Activated CD4-positive, alpha-beta T cell treated with anti-CD3 and anti-CD28 coated beads, Interleukin-2, amount 10 ng/mL, durations not matched to agents 7 days and 5 days (primary cell): ENCODE results near the gene TRRAP. TPM values are rescaled to one million over a fixed set of nuclear protein-coding genes. Genes with fewer than 3 reads are reported as not detected.

Experiments
- CTCF ChIA-PET: fragments of 350-600 bp; sonication (Branson Sonifier 250); formaldehyde crosslinking; loops from one replicate; lab custom pipeline; 2021; ENCODE audit warnings: antibody characterized with exemption; lab: Charles Lee
- POLR2A ChIA-PET: fragments of 350-600 bp; sonication (Branson Sonifier 250); formaldehyde crosslinking; loops from one replicate; lab custom pipeline; 2021; ENCODE audit warnings: antibody characterized with exemption; lab: Charles Lee
- DNase-seq: peaks from one replicate; pipeline ENCODE4 v3.0.0-alpha.2; 2020
- H3K27ac Mint-ChIP-seq: one replicate; pipeline ENCODE4 v1.8.0; 2021; ENCODE audit warnings: mild to moderate bottlenecking, moderate library complexity, mixed read lengths
- H3K27me3 Mint-ChIP-seq: one replicate; pipeline ENCODE4 v1.8.0; 2021; ENCODE audit warnings: mixed read lengths
- H3K36me3 Mint-ChIP-seq: one replicate; pipeline ENCODE4 v1.8.0; 2021; ENCODE audit warnings: low read depth, mixed read lengths
- H3K4me1 Mint-ChIP-seq: one replicate; pipeline ENCODE4 v1.8.0; 2021; ENCODE audit warnings: mixed read lengths
- H3K4me3 Mint-ChIP-seq: one replicate; pipeline ENCODE4 v1.8.0; 2021; ENCODE audit warnings: mild to moderate bottlenecking, moderate library complexity, mixed read lengths
- H3K9me3 Mint-ChIP-seq: one replicate; pipeline ENCODE4 v1.8.0; 2021; ENCODE audit warnings: mixed read lengths
- total RNA-seq, 2 experiments: library from RNA; stranded (reverse); gene quantifications; one replicate each; pipeline ENCODE4 v1.2.3, GENCODE V29; 2021

The TRRAP gene
- total RNA-seq, 2 experiments from 2014 or later: 63.4 to 65.1 TPM

- H3K9me3 Mint-ChIP-seq: peaks cover 6% of the 10 kb centered on the region
- no peak overlapping the region for H3K4me3 Mint-ChIP-seq
- ChIA-PET POLR2A (no interaction called here), CTCF (interaction anchor here (1.3 kb wide), 1 partner anchor 30 kb away, joined by 3 read pairs; the partner anchor contains the start of gene TRRAP)
- DNase-seq: no peak
- no peaks in the 10 kb centered on the region for H3K27me3 Mint-ChIP-seq
- no peak overlapping the region for H3K27ac Mint-ChIP-seq
- no peaks in the 10 kb centered on the region for H3K36me3 Mint-ChIP-seq
- no peaks in the 10 kb centered on the region for H3K4me1 Mint-ChIP-seq
Measured at GRCh38 chr7:98848918-98849317, 29.4 kb upstream of the TRRAP start.

DNA sequence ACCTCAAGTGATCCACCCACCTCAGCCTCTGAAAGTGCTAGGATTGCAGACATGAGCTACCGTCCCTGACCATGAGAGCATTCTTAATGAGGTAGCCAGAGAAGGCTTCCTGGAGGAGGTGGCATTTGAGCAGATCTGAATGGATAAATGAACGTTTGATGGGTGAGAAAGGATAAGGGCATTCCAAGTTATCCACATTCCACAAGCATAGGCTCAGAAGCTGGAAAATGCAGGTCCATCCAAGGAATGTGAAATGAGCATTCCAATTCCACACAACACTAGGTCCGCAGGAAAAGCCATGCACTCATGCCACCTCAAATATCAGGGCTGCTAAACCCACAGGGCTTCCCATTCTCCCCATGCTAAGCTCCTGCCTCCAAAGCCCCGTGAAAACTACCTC, 25.5 kb upstream of the TRRAP start:
- no peak for DNase-seq
- POLR2A ChIA-PET: no interaction called here
- no peaks in the 10 kb centered on the region for H3K27me3 Mint-ChIP-seq
- CTCF ChIA-PET: no interaction called here
- H3K4me1 Mint-ChIP-seq: no peaks in the 10 kb centered on the region
- H3K27ac Mint-ChIP-seq: no peak overlapping the region
- H3K36me3 Mint-ChIP-seq: no peaks in the 10 kb centered on the region
- H3K4me3 Mint-ChIP-seq: no peak overlapping the region
- H3K9me3 Mint-ChIP-seq: peaks cover 6% of the 10 kb centered on the region

DNA sequence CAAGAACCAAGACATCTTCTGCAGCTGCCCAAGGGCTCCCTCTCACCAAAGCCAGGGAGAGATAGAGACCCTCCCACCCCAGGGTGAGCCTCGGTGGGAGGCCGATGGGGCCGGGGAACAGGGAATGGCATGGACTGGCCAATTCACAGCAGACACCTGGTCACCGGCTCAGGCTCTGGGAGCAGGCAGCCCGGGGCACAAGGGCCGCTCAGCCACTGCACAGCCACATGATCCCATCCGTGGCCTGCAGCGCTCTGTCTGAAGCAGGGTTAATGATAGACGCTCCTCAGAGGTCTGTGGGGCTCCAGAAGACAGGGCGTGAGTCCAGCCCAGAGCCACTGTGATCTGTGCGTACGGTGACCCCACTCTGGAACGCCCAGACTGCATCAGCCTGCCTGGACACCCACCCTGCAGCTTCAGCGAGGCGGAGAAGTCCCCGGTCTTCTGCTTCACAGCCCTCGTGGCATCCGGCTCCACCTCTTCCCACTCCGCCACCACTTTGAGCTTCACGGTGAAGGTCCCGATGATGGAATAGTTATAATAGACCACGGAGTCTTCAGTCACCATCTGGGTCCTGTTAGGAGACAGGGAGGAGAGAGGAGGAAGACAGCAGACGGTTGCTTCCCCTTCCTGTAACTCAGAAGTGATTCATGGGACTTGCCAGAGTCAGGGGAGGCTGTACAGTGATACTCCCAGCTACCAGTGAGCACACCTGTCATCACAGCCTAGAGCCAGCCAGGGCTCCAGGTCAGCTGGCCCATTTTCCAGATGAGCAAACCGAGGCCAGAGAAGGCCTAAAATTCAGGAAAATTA, 22.5 kb upstream of the TRRAP start:
- Mint-ChIP-seq H3K27ac (no peak overlapping the region), H3K9me3 (no peaks in the 10 kb centered on the region), H3K27me3 (peaks cover 4% of the 10 kb centered on the region), H3K4me3 (no peak overlapping the region), H3K4me1 (no peaks in the 10 kb centered on the region), H3K36me3 (no peaks in the 10 kb centered on the region)
- ChIA-PET POLR2A (no interaction called here), CTCF (no interaction called here)
- no peak for DNase-seq

DNA sequence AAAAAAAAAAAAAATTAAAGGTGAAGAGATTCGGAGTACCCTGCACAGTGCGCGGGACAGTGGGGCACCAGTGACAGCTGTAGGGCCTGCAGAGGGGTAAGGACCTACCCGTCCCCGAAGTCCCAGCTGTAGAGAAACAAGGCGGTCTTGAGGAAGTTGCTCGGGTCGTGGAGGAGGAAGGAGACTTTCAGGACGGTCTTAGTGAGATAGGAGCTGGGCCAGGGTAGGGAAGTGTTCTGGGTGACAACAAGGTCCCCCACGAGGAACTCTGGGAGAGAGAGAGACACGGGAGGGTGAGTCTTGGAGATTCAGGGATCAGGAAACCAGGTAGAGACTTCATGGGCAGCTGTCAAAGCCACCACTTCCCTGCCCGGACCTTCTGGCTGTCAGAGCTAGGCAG, 18.3 kb upstream of the TRRAP start:
- no peak for DNase-seq
- Mint-ChIP-seq H3K4me3 (no peak overlapping the region), H3K36me3 (no peaks in the 10 kb centered on the region), H3K9me3 (no peaks in the 10 kb centered on the region), H3K4me1 (no peaks in the 10 kb centered on the region), H3K27me3 (peaks cover 4% of the 10 kb centered on the region), H3K27ac (no peak overlapping the region)
- ChIA-PET CTCF (no interaction called here), POLR2A (no interaction called here)

DNA sequence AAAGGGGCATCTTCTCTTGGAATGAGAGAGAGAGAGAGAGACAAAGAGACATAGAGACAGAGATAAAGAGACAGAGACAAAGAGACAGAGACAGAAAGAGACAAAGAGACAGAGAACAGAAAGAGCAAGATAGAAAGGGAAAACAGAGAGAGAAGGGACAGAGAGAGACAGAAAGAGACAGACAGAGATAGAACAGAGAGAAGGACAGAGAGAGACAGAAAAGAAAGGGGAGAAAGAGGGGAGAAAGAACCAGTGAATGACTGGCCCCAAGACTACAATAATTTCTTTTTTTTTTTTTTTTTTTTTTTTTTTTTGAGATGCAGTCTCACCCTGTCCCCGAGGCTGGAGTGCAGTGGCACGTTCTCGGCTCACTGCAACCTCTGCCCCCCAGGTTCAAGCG, 16.1 kb upstream of the TRRAP start:
- Mint-ChIP-seq H3K36me3 (no peaks in the 10 kb centered on the region), H3K9me3 (no peaks in the 10 kb centered on the region), H3K4me1 (no peaks in the 10 kb centered on the region), H3K27me3 (peaks cover 4% of the 10 kb centered on the region), H3K4me3 (no peak overlapping the region), H3K27ac (no peak overlapping the region)
- no peak for DNase-seq
- ChIA-PET POLR2A (no interaction called here), CTCF (no interaction called here)

GRCh38 chr7:98862716-98863420, 15.5 kb upstream of the TRRAP start:
- H3K27ac Mint-ChIP-seq: no peak overlapping the region
- no peak overlapping the region for H3K4me3 Mint-ChIP-seq
- ChIA-PET CTCF (no interaction called here), POLR2A (no interaction called here)
- no peaks in the 10 kb centered on the region for H3K36me3 Mint-ChIP-seq
- no peaks in the 10 kb centered on the region for H3K9me3 Mint-ChIP-seq
- no peak for DNase-seq
- H3K4me1 Mint-ChIP-seq: no peaks in the 10 kb centered on the region
- peaks cover 6% of the 10 kb centered on the region for H3K27me3 Mint-ChIP-seq

DNA sequence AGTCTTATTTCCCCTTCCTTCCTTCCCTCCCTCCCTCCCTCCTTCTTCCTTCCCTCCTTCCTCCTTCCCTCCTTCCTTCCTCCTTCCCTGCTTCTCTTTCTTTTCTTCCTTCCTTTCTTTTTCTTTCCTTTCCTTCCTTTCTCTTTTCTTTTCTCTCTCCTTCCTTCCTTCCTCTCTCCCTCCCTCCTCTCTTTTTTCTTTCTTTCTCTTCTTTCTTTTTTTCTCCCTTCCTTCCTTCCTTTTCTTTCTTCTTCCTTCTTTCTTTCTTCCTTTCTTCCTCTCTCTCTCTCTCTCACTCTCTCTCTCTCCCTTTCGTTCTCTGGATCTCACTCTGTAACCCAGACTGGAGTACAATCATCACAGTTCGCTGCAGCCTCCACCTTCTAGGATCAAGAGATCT, 14.7 kb upstream of the TRRAP start:
- Mint-ChIP-seq H3K36me3 (no peaks in the 10 kb centered on the region), H3K4me1 (no peaks in the 10 kb centered on the region), H3K9me3 (no peaks in the 10 kb centered on the region), H3K27me3 (peaks cover 11% of the 10 kb centered on the region), H3K27ac (no peak overlapping the region), H3K4me3 (no peak overlapping the region)
- POLR2A ChIA-PET: no interaction called here
- no peak for DNase-seq
- CTCF ChIA-PET: no interaction called here

DNA sequence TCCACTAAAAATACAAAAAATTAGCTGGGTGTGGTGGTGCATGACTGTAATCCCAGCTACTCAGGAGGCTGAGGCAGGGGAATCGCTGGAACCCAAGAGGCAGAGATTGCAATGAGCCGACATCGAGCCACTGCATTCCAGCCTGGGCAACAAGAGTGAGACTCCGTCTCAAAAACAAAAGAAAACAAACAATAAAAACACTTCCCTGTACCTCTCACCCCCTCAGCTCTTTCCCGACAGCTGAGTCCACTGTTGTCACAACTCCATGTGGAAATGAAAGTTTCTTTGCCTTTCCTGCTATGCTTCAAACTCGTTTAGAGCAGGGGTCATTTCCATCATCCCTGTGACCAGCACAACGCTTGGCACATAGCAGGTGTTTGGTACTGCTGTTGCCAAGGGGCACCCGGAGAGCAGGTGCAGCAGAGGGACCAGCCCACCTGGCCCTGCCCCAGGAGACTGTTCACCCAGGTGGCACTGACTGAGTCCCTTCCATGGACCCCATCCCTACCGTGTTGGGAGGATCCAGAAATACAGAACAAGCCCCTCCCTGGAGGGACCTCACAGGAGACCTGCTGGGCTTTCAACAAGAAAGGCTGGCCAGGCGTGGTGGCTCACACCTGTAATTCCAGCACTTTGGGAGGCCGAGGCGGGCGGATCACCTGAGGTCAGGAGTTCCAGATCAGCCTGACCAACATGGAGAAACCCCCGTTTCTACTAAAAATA, 13.4 kb upstream of the TRRAP start:
- DNase-seq: no peak
- no peak overlapping the region for H3K27ac Mint-ChIP-seq
- no peak overlapping the region for H3K4me3 Mint-ChIP-seq
- H3K27me3 Mint-ChIP-seq: peaks cover 17% of the 10 kb centered on the region
- no peaks in the 10 kb centered on the region for H3K36me3 Mint-ChIP-seq
- ChIA-PET CTCF (interaction anchor here (1.2 kb wide), 1 partner anchor 14 kb away, joined by 3 read pairs; the partner anchor contains the start of gene TRRAP), POLR2A (no interaction called here)
- no peaks in the 10 kb centered on the region for H3K4me1 Mint-ChIP-seq
- H3K9me3 Mint-ChIP-seq: no peaks in the 10 kb centered on the region

GRCh38 chr7:98866351-98866750, 12.0 kb upstream of the TRRAP start:
- Mint-ChIP-seq H3K4me3 (no peak overlapping the region), H3K36me3 (no peaks in the 10 kb centered on the region), H3K27ac (no peak overlapping the region), H3K4me1 (peaks cover 5% of the 10 kb centered on the region), H3K9me3 (no peaks in the 10 kb centered on the region), H3K27me3 (peaks cover 25% of the 10 kb centered on the region)
- CTCF ChIA-PET: interaction anchor here (1.8 kb wide), 1 partner anchor 13 kb away, joined by 4 read pairs; no protein-coding TSS in a partner anchor
- no peak for DNase-seq
- POLR2A ChIA-PET: no interaction called here

DNA sequence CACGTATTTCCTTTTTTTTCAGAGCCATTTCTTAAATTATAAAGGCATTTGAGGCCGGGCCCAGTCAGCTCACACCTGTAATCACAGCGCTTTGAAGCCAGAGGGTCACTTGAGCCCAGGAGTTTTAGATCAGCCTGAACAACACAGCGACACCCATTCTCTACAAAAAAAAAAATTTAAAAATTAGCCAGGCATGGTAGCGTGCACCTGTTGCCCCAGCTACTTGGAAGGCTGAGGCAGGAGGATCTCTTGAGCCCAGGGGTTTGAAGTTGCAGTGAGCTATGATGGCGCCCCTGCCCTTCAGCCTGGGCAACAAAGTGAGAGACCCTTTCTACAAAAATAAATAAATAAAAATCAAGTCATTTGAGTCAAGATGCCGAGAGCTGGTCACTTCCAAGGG, 11.6 kb upstream of the TRRAP start:
- Mint-ChIP-seq H3K36me3 (no peaks in the 10 kb centered on the region), H3K27ac (no peak overlapping the region), H3K9me3 (no peaks in the 10 kb centered on the region), H3K4me1 (peaks cover 5% of the 10 kb centered on the region), H3K4me3 (no peak overlapping the region), H3K27me3 (peaks cover 25% of the 10 kb centered on the region)
- no peak for DNase-seq
- CTCF ChIA-PET: interaction anchor here (1.8 kb wide), 1 partner anchor 13 kb away, joined by 4 read pairs; no protein-coding TSS in a partner anchor
- POLR2A ChIA-PET: no interaction called here

DNA sequence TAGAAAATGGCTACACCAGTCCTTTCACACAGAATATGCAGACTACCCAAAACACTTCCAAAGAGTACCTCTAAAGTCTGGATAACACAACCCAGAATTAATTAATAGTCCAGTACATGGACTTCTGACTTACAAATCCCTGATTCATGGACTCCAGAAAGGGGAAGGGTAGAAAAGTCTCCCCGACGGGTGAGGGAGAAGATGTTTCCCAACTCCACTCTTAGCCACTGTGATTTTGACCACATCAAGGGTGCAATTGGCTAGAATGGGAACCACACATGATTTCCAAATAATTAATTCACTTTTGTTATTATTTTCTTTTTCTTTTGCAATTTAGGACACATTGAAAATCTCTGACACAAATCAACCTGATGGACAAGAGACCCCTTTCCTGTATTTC, 9.9 kb upstream of the TRRAP start:
- no peak for DNase-seq
- H3K27ac Mint-ChIP-seq: no peak overlapping the region
- POLR2A ChIA-PET: no interaction called here
- CTCF ChIA-PET: interaction anchor here (2.3 kb wide), 1 partner anchor 9 kb away, joined by 8 read pairs; the partner anchor contains the start of gene TRRAP
- no peak overlapping the region for H3K4me3 Mint-ChIP-seq
- no peaks in the 10 kb centered on the region for H3K9me3 Mint-ChIP-seq
- H3K4me1 Mint-ChIP-seq: peaks cover 5% of the 10 kb centered on the region
- H3K27me3 Mint-ChIP-seq: peaks cover 25% of the 10 kb centered on the region
- no peaks in the 10 kb centered on the region for H3K36me3 Mint-ChIP-seq

GRCh38 chr7:98869027-98869596, 9.2 kb upstream of the TRRAP start:
- Mint-ChIP-seq H3K4me3 (no peak overlapping the region), H3K27ac (no peak overlapping the region), H3K4me1 (peaks cover 5% of the 10 kb centered on the region), H3K36me3 (no peaks in the 10 kb centered on the region), H3K27me3 (peaks cover 25% of the 10 kb centered on the region), H3K9me3 (no peaks in the 10 kb centered on the region)
- POLR2A ChIA-PET: no interaction called here
- no peak for DNase-seq
- CTCF ChIA-PET: interaction anchor here (2.3 kb wide), 1 partner anchor 9 kb away, joined by 8 read pairs; the partner anchor contains the start of gene TRRAP
